HCT116 (cell line): ENCODE data around the gene COX20. TPM values are rescaled to one million over a fixed set of nuclear protein-coding genes. Genes with fewer than 3 reads are reported as not detected.

ENCODE experiments used
- ATAC-seq: fragments of 200-7000 bp; cut with Tn5 transposase; 2 replicates; pipeline ENCODE4 v1.9.1; 2020; ENCODE audit warnings: mild to moderate bottlenecking, moderate library complexity
- BruUV-seq: library from RNA; stranded (reverse); fragments of 400-500 nt; replicated peaks from 2 replicates; lab custom pipeline; 2021; lab: Mats Ljungman, UMichigan
- CTCF ChIA-PET: fragments of 300-600 bp; sonication (Branson Sonifier 250); formaldehyde crosslinking; loops from one replicate; lab custom pipeline; 2021; ENCODE audit warnings: antibody characterized with exemption; lab: Charles Lee
- POLR2A ChIA-PET: fragments of 300-600, 350-600 bp; sonication (Branson Sonifier 250); formaldehyde crosslinking; loops from one replicate; lab custom pipeline; 2021; ENCODE audit warnings: antibody characterized with exemption; lab: Charles Lee
- RAD21 ChIA-PET, 2 experiments: fragments of 300-600 bp; sonication (Branson Sonifier 250); formaldehyde crosslinking; loops; one replicate each; lab custom pipeline; 2023; ENCODE audit warnings: low total read pairs in 2 of 2; ENCODE audit not compliant: uncharacterized antibody in 2 of 2, unreplicated experiment in 2 of 2, low non-redundant PET in 1 of 2; lab: Charles Lee
- DNase-seq: peaks from one replicate; pipeline ENCODE4 v3.0.0-alpha.2; 2010; ENCODE audit warnings: low read depth, low spot score
- H2AFZ ChIP-seq: fragments of 200-600 bp; shearing (Covaris generic), sonication (generic); 2 replicates; pipeline ENCODE4 v1.6.1; 2017; ENCODE audit warnings: low read depth, mixed run types, mixed read lengths, antibody characterized with exemption, low read length; ENCODE audit not compliant: poor library complexity, severe bottlenecking
- H3K27ac ChIP-seq: 2 replicates; pipeline ENCODE4 v1.5.1; 2012; ENCODE audit warnings: low read depth, low read length
- H3K27me3 ChIP-seq: fragments of 200-600 bp; sonication (generic); 2 replicates; pipeline ENCODE4 v1.6.1; 2016; ENCODE audit warnings: mixed run types, low read length, mixed read lengths; ENCODE audit not compliant: insufficient read depth
- H3K36me3 ChIP-seq, 2 experiments: fragments of 200-500 bp in 1 of 2; fragments of 200-600 bp in 1 of 2; sonication (Bioruptor generic) in 1 of 2; sonication (generic) in 1 of 2; 2 replicates each; pipeline versions ENCODE4 v1.5.1 to v1.6.1; 2014 to 2016; ENCODE audit warnings: low read length in 2 of 2, inconsistent platforms in 1 of 2, mixed read lengths in 1 of 2, mixed run types in 1 of 2; ENCODE audit not compliant: insufficient read depth in 2 of 2, control insufficient read depth in 1 of 2
- H3K4me1 ChIP-seq, 2 experiments: fragments of 200-600 bp in 1 of 2; sonication (generic) in 1 of 2; 2 replicates each; pipeline versions ENCODE4 v1.5.1 to v1.6.1; 2012 to 2017; ENCODE audit warnings: low read length in 2 of 2, inconsistent platforms in 1 of 2, mild to moderate bottlenecking in 1 of 2, mixed read lengths in 1 of 2, mixed run types in 1 of 2, moderate library complexity in 1 of 2; ENCODE audit not compliant: insufficient read depth in 2 of 2, control insufficient read depth in 1 of 2
- H3K4me2 ChIP-seq: fragments of 200-600 bp; sonication (generic); 2 replicates; pipeline ENCODE4 v1.6.1; 2017; ENCODE audit warnings: mixed run types, low read length, mixed read lengths
- H3K4me3 ChIP-seq, 2 experiments: fragments of 200-600 bp in 1 of 2; sonication (generic) in 1 of 2; replicated peaks in 1 of 2; 2 replicates each; pipeline ENCODE4 v1.5.1; 2011 to 2016; ENCODE audit warnings: low read length in 2 of 2, control low read depth in 1 of 2, low read depth in 1 of 2, mild to moderate bottlenecking in 1 of 2, mixed read lengths in 1 of 2, mixed run types in 1 of 2
- H3K79me2 ChIP-seq: fragments of 200-600 bp; sonication (generic); 2 replicates; pipeline ENCODE4 v1.6.1; 2017; ENCODE audit warnings: mild to moderate bottlenecking, mixed run types, low read length, moderate library complexity, mixed read lengths; ENCODE audit not compliant: insufficient read depth
- H3K9ac ChIP-seq: fragments of 200-600 bp; sonication (generic); 2 replicates; pipeline ENCODE4 v1.6.1; 2016; ENCODE audit warnings: low read length, mixed read lengths
- H3K9me2 ChIP-seq: fragments of 200-600 bp; sonication (generic), shearing (Covaris generic); 2 replicates; pipeline ENCODE4 v1.6.1; 2017; ENCODE audit warnings: mixed run types, mild to moderate bottlenecking, moderate library complexity; ENCODE audit not compliant: insufficient read depth
- H3K9me3 ChIP-seq, 2 experiments: fragments of 200-500 bp in 1 of 2; fragments of 200-600 bp in 1 of 2; sonication (Bioruptor generic) in 1 of 2; sonication (generic) in 1 of 2; 2 replicates each; pipeline ENCODE4 v1.6.1; 2014 to 2017; ENCODE audit warnings: low read length in 2 of 2, mixed read lengths in 2 of 2, inconsistent platforms in 1 of 2, low read depth in 1 of 2, mild to moderate bottlenecking in 1 of 2, mixed run types in 1 of 2, moderate library complexity in 1 of 2; ENCODE audit not compliant: control insufficient read depth in 1 of 2, insufficient read depth in 1 of 2
- H4K20me1 ChIP-seq: fragments of 200-600 bp; sonication (generic), shearing (Covaris generic); 2 replicates; pipeline ENCODE4 v1.6.1; 2017; ENCODE audit warnings: mixed run types, mild to moderate bottlenecking, moderate library complexity; ENCODE audit not compliant: insufficient read depth
- ATF3 ChIP-seq: IDR thresholded peaks from 2 replicates; pipeline ENCODE4 v1.6.1; 2012
- CBX3 ChIP-seq: IDR thresholded peaks from 2 replicates; pipeline ENCODE4 v1.6.1; 2012; ENCODE audit warnings: low read depth
- CEBPB ChIP-seq: IDR thresholded peaks from 2 replicates; pipeline ENCODE4 v1.6.1; 2012; ENCODE audit warnings: low read depth
- EGR1 ChIP-seq: IDR thresholded peaks from 2 replicates; pipeline ENCODE4 v1.6.1; 2012; ENCODE audit warnings: low read depth
- ELF1 ChIP-seq: IDR thresholded peaks from 2 replicates; pipeline ENCODE4 v1.6.1; 2012; ENCODE audit warnings: low read depth, borderline replicate concordance
- EZH2 ChIP-seq: fragments of 200-600 bp; sonication (generic); IDR thresholded peaks from 2 replicates; pipeline ENCODE4 v1.6.1; 2017; ENCODE audit warnings: antibody characterized with exemption, mixed run types
- EZH2phosphoT487 ChIP-seq: fragments of 200-600 bp; IDR thresholded peaks from 2 replicates; pipeline ENCODE4 v1.6.1; 2018; ENCODE audit warnings: antibody characterized with exemption, borderline replicate concordance
- FOSL1 ChIP-seq: IDR thresholded peaks from 2 replicates; pipeline ENCODE4 v1.6.1; 2012; ENCODE audit warnings: low read depth
- JUND ChIP-seq: IDR thresholded peaks from 2 replicates; pipeline ENCODE4 v1.6.1; 2012
- POLR2A ChIP-seq: IDR thresholded peaks from 2 replicates; pipeline ENCODE4 v1.7.0; 2011; ENCODE audit warnings: borderline replicate concordance; ENCODE audit not compliant: insufficient read depth, insufficient read length; ENCODE audit errors: extremely low read depth
- POLR2AphosphoS5 ChIP-seq: IDR thresholded peaks from 2 replicates; pipeline ENCODE4 v1.6.1; 2011; ENCODE audit warnings: mild to moderate bottlenecking, low read depth, low read length, moderate library complexity
- RAD21 ChIP-seq: IDR thresholded peaks from 2 replicates; pipeline ENCODE4 v1.6.1; 2012; ENCODE audit warnings: low read depth, mild to moderate bottlenecking
- SP1 ChIP-seq: IDR thresholded peaks from 2 replicates; pipeline ENCODE4 v1.6.1; 2012; ENCODE audit warnings: low read depth
- SRF ChIP-seq: IDR thresholded peaks from 2 replicates; pipeline ENCODE4 v1.6.1; 2012; ENCODE audit warnings: low read depth
- YY1 ChIP-seq: IDR thresholded peaks from 2 replicates; pipeline ENCODE4 v1.6.1; 2011; ENCODE audit warnings: low read length, low read depth, moderate library complexity, mild to moderate bottlenecking; ENCODE audit not compliant: insufficient replicate concordance; ENCODE audit errors: extremely low read depth
- ZFX ChIP-seq: fragments of 450-650 bp; IDR thresholded peaks from 2 replicates; pipeline ENCODE4 v1.6.1; 2017
- ZNF274 ChIP-seq: fragments of 200-500 bp; sonication (Bioruptor generic); IDR thresholded peaks from 2 replicates; pipeline ENCODE4 v1.6.1; 2014; ENCODE audit warnings: mild to moderate bottlenecking, low read depth, low read length, inconsistent platforms
- intact Hi-C: fragments of 100-400 bp; cut with micrococcal nuclease; formaldehyde crosslinking; loops from 2 replicates; pipeline ENCODE4 v1.10.0; 2022
- total RNA-seq: library from RNA; stranded (reverse); gene quantifications from one replicate; pipeline ENCODE4 v1.2.1, GENCODE V29; 2021; ENCODE audit not compliant: unreplicated experiment
- TF ChIP-seq, protein P1 (sequence below): IDR thresholded peaks from 2 replicates; pipeline ENCODE4 v1.6.1; 2012
- TF ChIP-seq, protein P2 (sequence below): IDR thresholded peaks from 2 replicates; pipeline ENCODE4 v1.6.1; 2012; ENCODE audit warnings: low read depth
- TF ChIP-seq, protein P3 (sequence below): IDR thresholded peaks from 2 replicates; pipeline ENCODE4 v1.6.1; 2011; ENCODE audit warnings: mild to moderate bottlenecking, low read length, moderate library complexity; ENCODE audit not compliant: insufficient replicate concordance; ENCODE audit errors: extremely low read depth

COX20 gene
- total RNA-seq, 1 experiment from 2014 or later = 48.1 TPM

DNA sequence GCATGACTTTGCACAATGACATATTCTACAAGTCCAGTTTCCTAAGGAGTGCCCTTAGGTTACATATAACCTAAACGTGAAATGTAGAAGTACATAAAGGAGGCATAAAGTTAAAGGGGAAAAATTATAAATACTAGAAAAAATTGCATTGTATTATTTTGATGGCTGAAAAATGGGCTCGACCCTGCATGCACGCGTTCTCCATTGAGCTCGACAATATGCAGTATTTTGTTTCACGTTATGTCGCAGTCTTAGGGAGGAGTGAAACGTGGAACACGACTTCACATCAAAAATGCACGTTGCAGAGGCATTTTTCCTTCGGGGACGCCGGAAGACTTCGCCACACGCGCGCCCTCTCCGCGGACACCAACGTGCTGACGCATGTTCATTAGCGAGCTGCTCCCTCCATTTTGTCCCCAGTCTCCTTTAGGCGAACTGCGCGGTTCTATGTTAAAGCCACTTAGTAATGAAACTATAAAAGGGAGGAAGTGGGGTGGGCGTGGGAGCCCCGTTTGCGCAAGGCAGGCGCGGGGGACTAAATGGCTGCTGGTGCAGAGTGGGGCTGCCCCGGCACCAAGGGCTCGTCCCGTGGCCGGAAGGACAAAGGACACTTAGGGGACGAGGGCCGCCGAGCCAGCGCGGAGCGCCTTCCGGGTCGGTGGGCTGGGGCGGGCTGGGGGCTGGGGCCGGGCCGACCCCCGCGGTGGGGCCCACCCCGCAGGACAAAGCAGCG is 749 bp upstream of the COX20 start:
- intact Hi-C loops = loop anchor here (2.0 to 10.0 kb wide), 3 partner anchors 136 to 1320 kb away; partner anchors contain the start of gene DESI2
- CTCF ChIA-PET = no interaction called here
- Histone ChIP-seq H4K20me1 (no peaks in the 10 kb centered on the region; the same call in 1 of the 2 replicates), H3K9ac (peak overlapping the region; percentile 94), H3K36me3 (peaks cover 4 to 7% of the 10 kb centered on the region in 2 experiments; a peak in 1 of 4 replicates), H3K4me3 (peak overlapping the region; percentile 88 to 91), H3K9me3 (no peaks in the 10 kb centered on the region), H3K4me1 (peaks cover 18 to 63% of the 10 kb centered on the region in 2 experiments), H3K27me3 (no peaks in the 10 kb centered on the region), H2AFZ (no peak overlapping the region), H3K27ac (peak overlapping the region; percentile 89), H3K79me2 (peaks cover 42% of the 10 kb centered on the region), H3K9me2 (no peaks in the 10 kb centered on the region), H3K4me2 (peak overlapping the region; percentile 86)
- RAD21 ChIA-PET = interaction anchor here (0.8 to 1.0 kb wide), 2 partner anchors 28 to 33 kb away, joined by 3 to 4 read pairs; no protein-coding TSS in a partner anchor
- POLR2A ChIA-PET = interaction anchor here (0.6 to 2.5 kb wide), 6 partner anchors 12 to 207 kb away, joined by 3 to 10 read pairs (median 4); no protein-coding TSS in a partner anchor
- ATAC-seq = peak; percentile 44
- TSS peak; percentile 80 for BruUV-seq
- peak; percentile 75 for DNase-seq
- no peak for TF ChIP-seq EZH2
- TF ChIP-seq CBX3 = peak; percentile 72
- no peak for TF ChIP-seq SRF
- TF ChIP-seq, protein P1, sequence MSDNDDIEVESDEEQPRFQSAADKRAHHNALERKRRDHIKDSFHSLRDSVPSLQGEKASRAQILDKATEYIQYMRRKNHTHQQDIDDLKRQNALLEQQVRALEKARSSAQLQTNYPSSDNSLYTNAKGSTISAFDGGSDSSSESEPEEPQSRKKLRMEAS = peak; percentile 89
- TF ChIP-seq, protein P2, sequence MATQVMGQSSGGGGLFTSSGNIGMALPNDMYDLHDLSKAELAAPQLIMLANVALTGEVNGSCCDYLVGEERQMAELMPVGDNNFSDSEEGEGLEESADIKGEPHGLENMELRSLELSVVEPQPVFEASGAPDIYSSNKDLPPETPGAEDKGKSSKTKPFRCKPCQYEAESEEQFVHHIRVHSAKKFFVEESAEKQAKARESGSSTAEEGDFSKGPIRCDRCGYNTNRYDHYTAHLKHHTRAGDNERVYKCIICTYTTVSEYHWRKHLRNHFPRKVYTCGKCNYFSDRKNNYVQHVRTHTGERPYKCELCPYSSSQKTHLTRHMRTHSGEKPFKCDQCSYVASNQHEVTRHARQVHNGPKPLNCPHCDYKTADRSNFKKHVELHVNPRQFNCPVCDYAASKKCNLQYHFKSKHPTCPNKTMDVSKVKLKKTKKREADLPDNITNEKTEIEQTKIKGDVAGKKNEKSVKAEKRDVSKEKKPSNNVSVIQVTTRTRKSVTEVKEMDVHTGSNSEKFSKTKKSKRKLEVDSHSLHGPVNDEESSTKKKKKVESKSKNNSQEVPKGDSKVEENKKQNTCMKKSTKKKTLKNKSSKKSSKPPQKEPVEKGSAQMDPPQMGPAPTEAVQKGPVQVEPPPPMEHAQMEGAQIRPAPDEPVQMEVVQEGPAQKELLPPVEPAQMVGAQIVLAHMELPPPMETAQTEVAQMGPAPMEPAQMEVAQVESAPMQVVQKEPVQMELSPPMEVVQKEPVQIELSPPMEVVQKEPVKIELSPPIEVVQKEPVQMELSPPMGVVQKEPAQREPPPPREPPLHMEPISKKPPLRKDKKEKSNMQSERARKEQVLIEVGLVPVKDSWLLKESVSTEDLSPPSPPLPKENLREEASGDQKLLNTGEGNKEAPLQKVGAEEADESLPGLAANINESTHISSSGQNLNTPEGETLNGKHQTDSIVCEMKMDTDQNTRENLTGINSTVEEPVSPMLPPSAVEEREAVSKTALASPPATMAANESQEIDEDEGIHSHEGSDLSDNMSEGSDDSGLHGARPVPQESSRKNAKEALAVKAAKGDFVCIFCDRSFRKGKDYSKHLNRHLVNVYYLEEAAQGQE = no peak
- TF ChIP-seq EGR1 = peak; percentile 22; the same call in 1 of the 2 replicates
- peak; percentile 31; the same call in 1 of the 2 replicates for TF ChIP-seq JUND
- peak; percentile 72 for TF ChIP-seq POLR2A
- TF ChIP-seq ZNF274 = no peak
- TF ChIP-seq YY1 = peak; percentile 89
- TF ChIP-seq POLR2AphosphoS5 = peak; percentile 8; the same call in 1 of the 2 replicates
- TF ChIP-seq, protein P3, sequence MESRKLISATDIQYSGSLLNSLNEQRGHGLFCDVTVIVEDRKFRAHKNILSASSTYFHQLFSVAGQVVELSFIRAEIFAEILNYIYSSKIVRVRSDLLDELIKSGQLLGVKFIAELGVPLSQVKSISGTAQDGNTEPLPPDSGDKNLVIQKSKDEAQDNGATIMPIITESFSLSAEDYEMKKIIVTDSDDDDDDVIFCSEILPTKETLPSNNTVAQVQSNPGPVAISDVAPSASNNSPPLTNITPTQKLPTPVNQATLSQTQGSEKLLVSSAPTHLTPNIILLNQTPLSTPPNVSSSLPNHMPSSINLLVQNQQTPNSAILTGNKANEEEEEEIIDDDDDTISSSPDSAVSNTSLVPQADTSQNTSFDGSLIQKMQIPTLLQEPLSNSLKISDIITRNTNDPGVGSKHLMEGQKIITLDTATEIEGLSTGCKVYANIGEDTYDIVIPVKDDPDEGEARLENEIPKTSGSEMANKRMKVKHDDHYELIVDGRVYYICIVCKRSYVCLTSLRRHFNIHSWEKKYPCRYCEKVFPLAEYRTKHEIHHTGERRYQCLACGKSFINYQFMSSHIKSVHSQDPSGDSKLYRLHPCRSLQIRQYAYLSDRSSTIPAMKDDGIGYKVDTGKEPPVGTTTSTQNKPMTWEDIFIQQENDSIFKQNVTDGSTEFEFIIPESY = no peak
- peak; percentile 84 for TF ChIP-seq CEBPB
- TF ChIP-seq EZH2phosphoT487 = no peak
- TF ChIP-seq RAD21 = no peak
- TF ChIP-seq ELF1 = no peak
- no peak; the same call in 1 of the 2 replicates for TF ChIP-seq SP1
- no peak for TF ChIP-seq FOSL1
- TF ChIP-seq ZFX = no peak
- no peak for TF ChIP-seq ATF3
